Measurements from ENCODE around the gene ZG16.

Gene ZG16

GRCh38 chr16:29825145-29826044 lies 47.3 kb downstream of the ZG16 start:
- peak; percentile 74 for DNase-seq (ENCODE audit: low spot score)

GRCh38 chr16:29826342-29826695 lies 48.3 kb downstream of the ZG16 start:
- DNase-seq (ENCODE audit: low spot score): no peak

GRCh38 chr16:29830774-29831173 lies 52.7 kb downstream of the ZG16 start:
- DNase-seq (ENCODE audit: low spot score): no peak

- no peak for DNase-seq (ENCODE audit: low spot score)
Measured at GRCh38 chr16:29831490-29831889, 53.4 kb downstream of the ZG16 start.
